HEK293 (cell line): ENCODE measurements around the gene RBBP8NL.

Experiments used
- CTCF ChIP-seq: fragments of 450-650 bp; formaldehyde crosslinking; IDR thresholded peaks from 2 replicates; pipeline ENCODE4 v1.5.1; 2016; ENCODE audit warnings: missing biosample characterization, missing genetic modification characterization
- ELK4 ChIP-seq: IDR thresholded peaks from 2 replicates; pipeline ENCODE4 v1.6.1; 2011; ENCODE audit warnings: mild to moderate bottlenecking, low read depth, low read length, borderline replicate concordance
- TRIM28 ChIP-seq: IDR thresholded peaks from 2 replicates; pipeline ENCODE4 v1.6.1; 2011; ENCODE audit warnings: low read length, control low read depth, borderline replicate concordance
- WT1 ChIP-seq: fragments of 450-650 bp; formaldehyde crosslinking; IDR thresholded peaks from 2 replicates; pipeline ENCODE4 v1.5.1; 2016; ENCODE audit warnings: missing biosample characterization, missing genetic modification characterization
- ZBTB26 ChIP-seq: fragments of 450-650 bp; formaldehyde crosslinking; optimal IDR thresholded peaks from 2 replicates; pipeline ENCODE3; 2016; ENCODE audit warnings: missing biosample characterization, mild to moderate bottlenecking, missing genetic modification characterization
- ZFP37 ChIP-seq: fragments of 450-650 bp; formaldehyde crosslinking; IDR thresholded peaks from 2 replicates; pipeline ENCODE4 v1.5.1; 2016; ENCODE audit warnings: missing biosample characterization, missing genetic modification characterization
- ZNF23 ChIP-seq: fragments of 450-650 bp; formaldehyde crosslinking; IDR thresholded peaks from 2 replicates; pipeline ENCODE4 v1.5.1; 2016; ENCODE audit warnings: missing biosample characterization, missing genetic modification characterization, borderline replicate concordance
- ZNF274 ChIP-seq, 2 experiments: fragments of 200-500 bp in 1 of 2; fragments of 450-650 bp in 1 of 2; sonication (Bioruptor generic) in 1 of 2; formaldehyde crosslinking in 1 of 2; IDR thresholded peaks; 2 replicates each; pipeline versions ENCODE4 v1.5.1 to v1.6.1; 2014 to 2016; ENCODE audit warnings: borderline replicate concordance in 1 of 2, inconsistent platforms in 1 of 2, low read length in 1 of 2, missing biosample characterization in 1 of 2, missing genetic modification characterization in 1 of 2
- ZNF426 ChIP-seq: fragments of 450-650 bp; formaldehyde crosslinking; IDR thresholded peaks from 2 replicates; pipeline ENCODE4 v1.5.1; 2017; ENCODE audit warnings: missing biosample characterization, missing genetic modification characterization, mild to moderate bottlenecking, inconsistent platforms, moderate library complexity
- ZNF639 ChIP-seq: fragments of 450-650 bp; formaldehyde crosslinking; IDR thresholded peaks from 2 replicates; pipeline ENCODE4 v1.5.1; 2016; ENCODE audit warnings: missing biosample characterization, missing genetic modification characterization
- ZNF776 ChIP-seq: fragments of 450-650 bp; formaldehyde crosslinking; IDR thresholded peaks from 2 replicates; pipeline ENCODE4 v1.5.0; 2017; ENCODE audit warnings: missing biosample characterization, missing genetic modification characterization, borderline replicate concordance
- ZNF785 ChIP-seq: fragments of 450-650 bp; formaldehyde crosslinking; IDR thresholded peaks from 2 replicates; pipeline ENCODE4 v1.5.1; 2016; ENCODE audit warnings: missing biosample characterization, missing genetic modification characterization

- TF ChIP-seq ZNF785 (tag by site-specific recombination), result no peak
- TF ChIP-seq ZFP37 (tag by site-specific recombination), result no peak
- no peak for TF ChIP-seq CTCF (tag by site-specific recombination)
- no peak for TF ChIP-seq ZNF639 (tag by site-specific recombination)
- no peak for TF ChIP-seq TRIM28
- TF ChIP-seq ZNF426 (tag by site-specific recombination), result no peak
- TF ChIP-seq WT1 (tag by site-specific recombination), result no peak
- no peak for TF ChIP-seq ZNF23 (tag by site-specific recombination)
- no peak for TF ChIP-seq ELK4
- TF ChIP-seq ZNF776, result no peak
- TF ChIP-seq ZNF274 (IDR thresholded peaks at IDR 0.05; ENCODE audit: low read length), result no peak
- TF ChIP-seq ZNF274 (tag by site-specific recombination; IDR thresholded peaks at IDR 0.05; ENCODE audit: borderline replicate concordance), result no peak
- no peak for TF ChIP-seq ZBTB26
Measured at GRCh38 chr20:62462976-62463592, 35.7 kb upstream of the RBBP8NL start.
